GM18951 (cell line): Measurements from ENCODE around the gene IGFBPL1.

Experiments
- POLR2A ChIP-seq: IDR thresholded peaks from 4 replicates; pipeline ENCODE4 v1.6.1; 2011; ENCODE audit warnings: mild to moderate bottlenecking; ENCODE audit not compliant: insufficient read length, insufficient read depth; ENCODE audit errors: extremely low read depth
- in situ Hi-C: fragments of 300-500 bp; cut with MboI; formaldehyde crosslinking; loops from one replicate; pipeline ENCODE4 v1.12.0; 2022; ENCODE audit warnings: low sequenced_read_pairs, mixed read lengths, inconsistent platforms; ENCODE audit not compliant: unreplicated experiment

IGFBPL1 gene

GRCh38 chr9:38373679-38374078, 50.6 kb downstream of the IGFBPL1 start:
- no peak for TF ChIP-seq POLR2A
- in situ Hi-C loops, result loop anchor here (25.0 kb wide), 1 partner anchor 286 kb away; no protein-coding TSS in a partner anchor

- in situ Hi-C loops, result loop anchor here (25.0 kb wide), 1 partner anchor 286 kb away; no protein-coding TSS in a partner anchor
- no peak for TF ChIP-seq POLR2A
Observed at GRCh38 chr9:38372762-38373619, 51.3 kb downstream of the IGFBPL1 start.

DNA sequence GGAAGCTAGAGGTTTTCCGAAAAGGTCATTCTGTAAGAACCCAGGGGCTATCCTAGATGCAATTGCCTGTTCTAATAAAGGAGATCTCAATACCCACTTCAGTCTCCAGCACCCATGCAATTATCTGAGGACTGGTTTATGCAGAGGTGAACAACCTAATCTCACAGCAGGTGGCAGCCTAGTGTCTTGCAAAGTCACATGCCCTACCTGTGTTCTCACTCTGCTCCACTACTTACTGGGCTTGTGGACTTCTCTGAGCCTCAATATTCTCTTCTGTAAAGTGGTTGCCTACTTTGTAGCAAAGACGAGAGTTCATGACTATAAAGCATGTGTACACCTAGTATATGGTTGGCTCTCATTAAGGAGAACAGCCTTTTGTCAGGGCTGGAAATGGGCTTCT, 52.8 kb downstream of the IGFBPL1 start:
- in situ Hi-C loops, result loop anchor here (25.0 kb wide), 1 partner anchor 284 kb away; no protein-coding TSS in a partner anchor
- no peak for TF ChIP-seq POLR2A

DNA sequence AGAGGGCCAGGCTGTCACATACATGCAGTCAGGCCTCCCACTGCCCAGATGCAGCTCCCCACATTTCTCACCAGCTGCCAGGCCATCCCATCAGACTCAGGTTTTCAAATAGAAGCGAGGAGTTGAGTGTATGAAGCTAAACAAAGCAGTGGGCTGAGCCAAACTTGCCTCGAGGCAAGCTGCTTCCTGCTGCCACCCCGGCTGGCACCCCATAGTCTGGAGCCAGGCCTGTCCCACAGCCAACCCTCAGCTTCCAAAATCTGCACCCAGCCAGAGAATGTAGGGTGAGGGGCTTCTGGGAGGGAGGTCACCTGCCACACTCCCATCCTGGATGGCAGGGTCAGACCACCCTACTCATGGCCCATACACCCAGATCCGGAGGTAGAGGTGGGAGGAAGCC, 54.1 kb downstream of the IGFBPL1 start:
- TF ChIP-seq POLR2A, result no peak
- in situ Hi-C loops, result loop anchor here (25.0 kb wide), 1 partner anchor 283 kb away; no protein-coding TSS in a partner anchor

DNA sequence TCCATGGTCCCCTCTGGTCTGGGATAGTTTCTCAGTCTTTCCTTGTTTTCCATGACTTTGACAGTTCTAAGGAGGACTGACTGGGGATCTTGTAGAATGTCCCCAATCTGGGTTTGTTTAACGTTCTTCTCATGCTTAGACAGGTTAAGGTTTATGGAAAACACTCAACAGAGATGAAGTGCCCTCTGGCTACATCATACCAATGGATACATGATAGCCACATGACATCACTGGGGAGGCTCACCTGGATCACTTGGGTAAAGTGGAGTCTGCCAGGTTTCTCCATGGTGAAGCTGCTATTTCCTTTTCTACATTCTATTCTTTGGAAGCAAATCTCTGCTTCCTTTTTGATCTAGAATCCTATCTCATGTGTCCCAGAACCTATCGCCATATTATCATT, 55.5 kb downstream of the IGFBPL1 start:
- TF ChIP-seq POLR2A, result no peak
- in situ Hi-C loops, result loop anchor here (25.0 kb wide), 1 partner anchor 281 kb away; no protein-coding TSS in a partner anchor

DNA sequence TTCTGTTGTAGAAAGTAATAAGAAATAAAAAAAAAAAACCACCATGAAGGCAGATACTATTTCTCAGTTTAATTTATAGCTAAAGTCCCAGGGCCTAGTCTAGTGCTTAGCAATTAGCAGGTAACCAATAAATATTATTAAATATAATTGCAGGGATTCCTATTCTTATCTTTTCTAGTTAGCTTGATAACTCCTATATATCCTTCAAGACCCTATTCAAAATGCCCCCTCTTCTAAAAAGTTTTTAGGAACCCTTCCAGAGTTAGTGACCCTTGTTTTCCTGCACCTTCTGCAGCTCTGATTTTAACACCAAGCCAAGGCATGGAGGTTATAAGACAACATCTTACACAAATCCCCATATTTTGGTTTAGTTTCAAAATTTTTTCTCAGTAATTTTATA, 56.4 kb downstream of the IGFBPL1 start:
- in situ Hi-C loops, result loop anchor here (25.0 kb wide), 1 partner anchor 281 kb away; no protein-coding TSS in a partner anchor
- TF ChIP-seq POLR2A, result no peak

DNA sequence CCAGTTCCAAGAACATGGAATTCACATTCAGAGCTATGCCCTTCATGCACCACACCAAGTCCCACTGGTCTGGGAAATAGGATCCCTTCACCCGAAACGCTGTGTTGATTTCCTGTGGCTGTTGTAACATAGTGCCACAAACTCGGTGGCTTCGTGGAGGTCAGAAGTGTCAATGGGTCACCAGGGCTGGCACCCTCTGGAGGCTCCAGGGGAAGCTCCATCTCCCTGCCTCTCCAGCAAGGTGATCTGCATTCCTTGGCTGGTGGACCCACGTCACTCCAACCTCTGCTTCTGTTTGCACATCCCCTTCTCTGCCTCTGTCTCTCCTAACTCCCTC, 60.7 kb downstream of the IGFBPL1 start:
- no peak for TF ChIP-seq POLR2A
- in situ Hi-C loops, result loop anchor here (5.0 to 25.0 kb wide), 2 partner anchors 276 to 451 kb away; no protein-coding TSS in a partner anchor

DNA sequence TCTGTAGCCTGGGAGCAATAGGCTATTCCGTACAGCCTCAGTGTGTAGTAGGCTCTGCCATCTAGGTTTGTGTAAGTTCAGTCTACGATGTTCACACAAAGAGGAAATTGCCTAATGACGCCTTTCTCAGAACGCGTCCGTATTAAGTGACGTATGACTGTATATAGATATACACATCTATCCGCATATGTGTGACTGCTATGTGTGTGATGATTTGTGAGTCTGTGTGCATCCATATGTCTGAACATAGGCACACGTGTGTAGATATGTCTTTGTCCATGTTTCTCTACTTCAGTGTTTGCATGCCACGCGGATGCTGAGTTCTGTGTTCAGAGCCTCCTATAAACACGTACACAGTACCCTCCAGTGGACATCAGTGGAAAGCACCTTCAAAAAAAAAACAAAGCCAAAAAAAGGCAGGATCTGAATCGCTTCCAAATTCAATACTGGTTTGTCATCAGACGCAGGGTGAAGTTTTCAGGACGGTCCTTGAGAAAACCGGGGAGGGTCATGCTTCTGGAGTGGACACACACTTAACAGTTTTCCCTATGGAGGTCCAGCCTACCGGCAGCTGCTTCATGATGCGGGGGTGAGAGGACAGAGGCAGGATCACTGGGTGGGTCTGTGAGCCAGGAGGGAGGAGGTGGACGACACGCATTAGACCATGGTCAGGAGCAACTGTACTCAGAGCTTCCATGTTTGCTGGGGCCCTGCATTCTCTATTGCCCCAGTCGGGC, 61.2 kb downstream of the IGFBPL1 start:
- no peak for TF ChIP-seq POLR2A
- in situ Hi-C loops, result loop anchor here (5.0 to 25.0 kb wide), 2 partner anchors 276 to 451 kb away; no protein-coding TSS in a partner anchor

DNA sequence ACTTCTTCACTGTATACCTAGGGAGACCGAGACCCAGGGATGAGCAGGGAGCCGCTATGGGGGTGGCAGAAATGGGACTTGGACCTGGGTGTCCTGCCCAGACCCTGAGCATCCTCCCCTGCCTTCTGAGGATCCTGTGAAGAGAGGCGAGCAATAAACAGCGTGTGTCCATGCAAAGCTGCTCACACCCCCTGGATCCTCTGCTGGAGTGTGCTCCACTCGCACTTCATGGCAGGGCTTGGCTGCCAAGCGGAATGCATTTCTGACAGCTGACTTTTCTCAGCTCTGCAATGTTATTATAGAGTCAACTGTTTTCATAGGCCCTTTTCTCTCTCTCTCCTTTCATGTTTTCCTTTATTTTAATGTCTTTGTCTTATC, 62.8 kb downstream of the IGFBPL1 start:
- in situ Hi-C loops, result loop anchor here (5.0 to 25.0 kb wide), 2 partner anchors 274 to 449 kb away; no protein-coding TSS in a partner anchor
- TF ChIP-seq POLR2A, result no peak

DNA sequence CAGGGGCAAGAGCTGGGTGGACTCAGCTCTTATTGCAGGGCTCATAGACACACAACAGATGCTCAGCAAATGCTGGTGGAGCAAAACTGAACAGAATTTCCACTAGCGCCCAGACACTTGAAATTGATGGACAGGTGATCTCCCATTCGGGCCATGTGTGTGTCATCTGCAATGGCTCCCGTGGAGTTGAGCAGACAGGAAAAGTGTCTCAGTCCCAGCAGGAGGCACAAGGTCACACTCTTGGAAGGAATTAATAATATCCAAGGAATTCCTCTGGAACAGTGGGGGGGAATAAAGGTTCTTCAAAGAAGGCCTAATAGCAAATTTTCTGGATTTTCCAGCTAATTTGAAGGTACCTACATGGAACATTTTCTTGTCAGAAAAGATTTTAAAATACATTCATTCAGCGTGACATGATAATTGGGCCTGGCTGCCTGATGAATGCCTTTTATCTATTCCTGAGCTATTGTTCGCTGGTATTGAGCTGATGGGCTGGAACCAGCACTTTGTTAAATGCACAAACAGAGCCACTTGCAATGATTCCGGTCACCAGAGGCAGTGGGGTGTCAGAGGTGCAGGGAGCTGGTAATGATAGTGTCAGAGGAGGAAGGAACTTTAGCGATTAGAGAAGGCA, 63.3 kb downstream of the IGFBPL1 start:
- in situ Hi-C loops, result loop anchor here (5.0 to 25.0 kb wide), 2 partner anchors 274 to 449 kb away; no protein-coding TSS in a partner anchor

GRCh38 chr9:38359689-38360385, 64.4 kb downstream of the IGFBPL1 start:
- TF ChIP-seq POLR2A, result no peak
- in situ Hi-C loops, result loop anchor here (5.0 to 25.0 kb wide), 2 partner anchors 273 to 448 kb away; no protein-coding TSS in a partner anchor

More for the DNA sequence above, 63.3 kb downstream of the IGFBPL1 start:
- no peak for TF ChIP-seq POLR2A

DNA sequence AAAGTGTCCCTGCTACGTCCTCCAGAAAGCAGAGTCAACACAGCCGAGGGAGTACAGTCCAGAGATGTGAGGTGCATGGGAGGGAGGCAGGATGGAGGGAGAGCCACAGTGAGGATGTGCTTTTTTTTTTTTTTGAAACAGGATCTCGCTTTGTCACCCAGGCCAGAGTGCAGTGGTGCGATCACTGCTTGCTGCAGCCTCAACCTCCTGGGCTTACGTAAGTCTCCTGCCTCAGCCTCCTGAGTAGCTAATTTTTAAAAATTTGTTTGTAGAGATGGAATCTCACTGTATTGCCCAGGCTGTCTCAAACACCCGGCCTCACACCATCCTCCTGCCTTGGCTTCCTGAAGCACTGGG, 65.0 kb downstream of the IGFBPL1 start:
- TF ChIP-seq POLR2A, result no peak
- in situ Hi-C loops, result loop anchor here (25.0 kb wide), 1 partner anchor 272 kb away; no protein-coding TSS in a partner anchor
